NCI-H187 (cell line): ENCODE data around the gene VANGL2.

Experiments
- DNase-seq, 2 experiments: peaks; one replicate each; lab custom pipeline; 2025; lab: John Stamatoyannopoulos, UW

The VANGL2 gene

DNA sequence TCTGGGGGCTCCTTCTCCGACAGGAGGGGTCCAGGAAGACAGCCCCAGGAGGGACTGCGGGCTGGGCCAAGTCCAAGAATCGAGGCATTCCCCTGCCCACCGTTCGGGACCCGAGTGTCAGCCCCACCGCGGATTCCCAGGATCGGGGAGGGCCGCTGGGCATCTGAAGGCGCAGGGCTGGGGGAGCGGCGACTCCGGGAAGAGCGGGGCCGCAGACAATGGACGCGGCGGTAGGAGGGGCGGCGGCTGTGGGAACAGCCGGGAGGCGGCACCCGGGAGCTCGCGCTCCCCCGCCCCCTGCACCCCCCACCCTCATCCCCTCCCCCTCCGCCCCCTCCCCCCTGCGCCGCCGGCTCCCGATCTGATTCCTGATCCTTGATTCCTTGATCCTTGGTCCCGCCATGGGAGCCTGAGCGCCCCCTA, at the start of gene VANGL2:
VANGL2 (plus strand) TSS at position 342 of the 423 bp plus-strand sequence. CDS start 15,274 bp downstream, outside the sequence.
- DNase-seq: peak; percentile 74 to 89

DNA sequence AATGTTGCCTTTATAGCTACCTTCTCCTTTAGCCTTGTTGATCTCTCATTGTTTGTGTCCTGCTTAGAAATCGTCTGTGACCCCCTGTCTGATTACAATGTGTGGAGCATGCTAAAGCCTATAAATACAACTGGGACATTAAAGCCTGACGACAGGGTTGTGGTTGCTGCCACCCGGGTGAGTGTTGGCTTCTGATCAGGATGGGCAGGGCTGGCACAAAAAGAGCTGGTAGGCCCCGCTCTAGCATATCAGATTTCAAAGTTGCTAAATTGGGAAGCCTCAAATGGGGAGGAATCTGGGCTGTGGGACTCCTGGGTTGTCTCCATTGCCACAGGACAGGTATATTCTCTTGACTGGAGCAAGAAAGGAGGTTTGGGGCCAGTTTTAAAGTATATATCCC, 48.7 kb upstream of the VANGL2 start:
- DNase-seq: no peak

DNA sequence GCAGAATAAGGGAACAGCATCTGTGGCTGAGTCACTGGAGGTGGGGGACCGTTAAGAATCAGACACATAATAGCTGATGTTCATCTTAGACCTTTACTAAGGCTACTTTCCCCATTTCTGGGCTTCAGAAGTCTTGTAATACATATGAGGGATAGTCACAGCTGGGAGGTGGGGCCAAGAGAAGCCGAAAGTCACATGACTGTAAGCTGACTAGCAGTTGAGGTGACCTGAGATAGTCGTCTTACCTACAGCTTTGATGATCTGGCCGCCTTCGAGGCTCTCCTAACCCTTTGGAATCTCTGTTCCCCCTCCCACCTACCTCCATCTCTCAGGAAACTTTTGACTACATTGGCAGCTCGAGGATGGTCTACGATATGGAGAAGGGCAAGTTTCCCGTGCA, 47.8 kb upstream of the VANGL2 start:
- no peak for DNase-seq

DNA sequence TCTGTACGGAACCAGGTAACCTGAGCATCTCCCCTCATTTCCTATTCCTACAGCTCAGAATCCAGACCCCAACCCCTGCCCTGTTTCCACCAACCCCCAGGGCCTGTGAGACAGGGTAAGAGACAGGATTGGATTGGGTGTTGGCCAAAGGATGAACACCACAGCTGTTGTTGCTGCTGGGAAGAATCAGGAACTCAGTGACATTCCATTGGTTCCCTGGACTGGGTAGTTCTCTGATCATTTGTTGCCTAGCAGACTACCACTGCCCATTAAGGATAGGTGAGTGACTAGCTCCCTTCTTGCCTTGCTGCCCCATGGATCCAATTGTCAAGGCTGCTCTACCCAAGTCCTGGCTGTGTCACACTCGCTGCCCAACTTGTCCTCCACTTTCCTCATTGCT, 47.1 kb upstream of the VANGL2 start:
- DNase-seq: no peak

DNA sequence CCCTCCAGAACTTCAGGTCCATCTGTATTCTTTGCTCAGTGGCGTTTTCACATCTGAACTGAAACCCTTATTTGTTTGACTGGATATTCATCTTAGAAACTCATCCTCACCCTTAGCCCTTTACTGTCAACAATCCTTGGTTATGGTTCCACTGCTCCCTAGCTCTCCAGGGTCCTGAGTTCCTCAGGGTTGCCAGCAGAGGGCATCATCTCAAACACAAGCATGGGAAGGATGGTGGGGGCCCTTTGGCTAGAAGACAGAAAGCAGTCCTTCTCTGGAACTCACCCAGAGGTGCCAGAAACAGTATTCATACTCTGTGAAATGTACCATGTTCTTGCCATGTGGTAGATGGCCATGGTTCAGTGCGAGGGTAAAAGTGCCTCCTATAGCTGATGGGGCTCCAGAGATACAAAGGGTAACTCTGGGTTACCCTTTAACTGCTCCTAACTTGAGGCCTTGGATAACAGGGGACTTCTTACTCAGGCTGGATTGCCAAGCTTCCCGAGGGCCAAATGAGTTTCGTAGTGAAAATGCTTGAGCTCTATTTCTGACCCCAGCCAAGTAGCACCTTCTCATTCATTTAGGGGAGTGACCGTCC, 45.9 kb upstream of the VANGL2 start:
- DNase-seq: no peak

DNA sequence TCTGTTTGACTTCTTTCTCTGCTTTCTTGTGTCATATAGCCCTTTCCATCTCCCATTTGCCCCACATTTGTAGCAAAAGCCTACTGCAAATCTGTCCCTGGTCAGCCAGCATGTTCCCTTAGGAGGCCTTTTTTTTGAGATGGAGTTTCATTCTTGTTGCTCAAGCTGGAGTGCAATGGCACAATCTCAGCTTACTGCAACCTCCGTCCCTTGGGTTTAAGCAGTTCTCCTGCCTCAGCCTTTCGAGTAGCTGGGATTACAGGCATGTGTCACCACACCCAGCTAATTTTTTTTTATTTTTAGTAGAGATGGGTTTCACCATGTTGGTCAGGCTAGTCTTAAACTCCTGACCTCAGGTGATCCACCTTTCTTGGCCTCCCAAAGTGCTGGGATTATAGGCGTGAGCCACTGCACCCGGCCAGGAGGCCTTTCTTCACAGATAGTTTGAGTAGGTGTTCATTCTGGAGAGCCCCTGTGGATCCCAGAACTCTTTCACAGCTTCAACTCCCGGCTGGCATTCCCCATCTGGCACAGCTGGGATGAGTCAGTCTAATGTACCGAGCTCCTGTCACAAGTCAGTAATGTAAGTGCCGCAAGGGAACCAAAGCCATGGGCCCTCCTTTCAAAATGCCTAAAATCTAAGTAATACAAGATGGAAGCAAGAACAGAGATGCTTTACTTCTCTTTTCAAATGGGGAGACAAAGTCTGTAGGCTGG, 42.9 kb upstream of the VANGL2 start:
- DNase-seq: no peak

DNA sequence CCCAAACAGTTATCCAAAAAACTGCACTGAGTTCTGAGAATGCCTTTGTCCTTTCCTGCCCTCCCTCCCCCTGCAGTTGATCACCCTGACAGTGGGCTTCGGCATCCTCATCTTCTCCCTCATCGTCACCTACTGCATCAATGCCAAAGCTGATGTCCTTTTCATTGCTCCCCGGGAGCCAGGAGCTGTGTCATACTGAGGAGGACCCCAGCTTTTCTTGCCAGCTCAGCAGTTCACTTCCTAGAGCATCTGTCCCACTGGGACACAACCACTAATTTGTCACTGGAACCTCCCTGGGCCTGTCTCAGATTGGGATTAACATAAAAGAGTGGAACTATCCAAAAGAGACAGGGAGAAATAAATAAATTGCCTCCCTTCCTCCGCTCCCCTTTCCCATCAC, 42.3 kb upstream of the VANGL2 start:
- no peak for DNase-seq

DNA sequence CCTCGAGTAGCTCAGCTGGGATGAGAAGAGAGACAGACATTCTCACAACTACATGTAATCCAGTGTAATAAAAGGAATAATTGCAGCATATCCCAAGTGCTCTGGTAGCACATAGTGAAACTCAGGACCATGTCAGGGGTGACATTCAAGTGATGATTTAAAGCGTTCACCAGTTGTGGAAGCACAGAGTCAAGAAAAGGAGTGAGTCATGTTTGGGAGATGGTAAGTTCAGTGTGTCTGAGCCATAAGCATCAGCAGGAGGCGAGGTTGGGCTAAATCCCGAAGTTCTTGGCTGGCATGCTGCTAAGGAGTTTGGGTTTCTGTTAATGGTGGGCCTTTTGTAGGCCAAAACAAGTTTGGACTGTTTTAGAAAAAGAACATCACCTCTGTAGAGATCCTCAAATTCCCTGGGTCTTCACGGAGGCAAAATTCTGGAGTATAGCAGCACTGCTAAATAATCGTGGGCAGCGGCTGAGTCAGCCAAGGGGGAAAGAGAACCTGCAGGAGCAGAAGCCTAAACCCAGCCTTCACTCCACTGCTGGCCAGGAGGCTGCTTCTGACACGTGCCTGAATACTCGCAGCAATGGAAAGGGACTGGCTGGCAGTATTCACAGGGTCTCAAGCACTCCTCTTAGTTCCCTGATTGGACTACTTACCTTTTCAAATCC, 40.7 kb upstream of the VANGL2 start:
- DNase-seq: no peak

DNA sequence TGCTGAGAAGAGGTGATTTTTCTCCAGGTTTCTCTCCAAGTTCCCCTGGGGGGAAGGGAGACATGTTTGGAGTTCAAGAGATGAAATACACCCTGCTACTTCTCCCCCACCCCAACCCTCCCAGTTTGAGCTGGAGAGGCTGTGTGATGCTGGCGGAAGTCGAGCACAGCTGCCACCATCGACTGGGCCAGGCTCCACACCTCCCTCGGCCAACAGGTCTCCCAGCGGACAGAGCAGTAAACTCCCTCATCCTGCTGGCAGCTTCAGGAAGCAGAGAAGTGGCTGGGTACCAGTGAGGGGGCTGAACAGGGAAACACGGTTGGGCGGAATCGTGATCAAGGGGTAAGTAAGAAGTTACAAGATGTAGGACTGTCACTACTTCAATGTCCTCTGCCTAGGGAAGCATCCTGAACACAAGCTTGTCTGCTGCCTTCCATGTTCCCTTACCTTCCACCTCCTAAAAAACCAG, 40.1 kb upstream of the VANGL2 start:
- DNase-seq: no peak

DNA sequence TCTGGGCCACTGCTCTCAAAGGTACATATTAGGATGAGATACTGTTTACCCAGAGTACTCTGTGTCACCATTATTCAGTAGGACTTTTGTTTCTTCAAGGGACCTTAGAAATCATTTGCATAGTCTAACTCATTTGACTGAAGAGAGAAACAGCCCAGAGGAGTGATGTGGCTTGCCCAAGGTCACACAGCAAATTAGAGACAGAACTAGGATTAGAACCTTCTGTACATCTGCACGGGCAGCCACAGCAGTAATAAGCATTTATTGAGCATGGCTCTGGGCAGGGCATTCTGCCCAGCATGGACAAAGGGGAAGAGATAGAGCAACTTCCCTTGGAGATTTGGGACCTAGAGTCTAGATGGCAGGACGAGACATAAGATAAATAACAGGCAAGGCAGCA, 39.2 kb upstream of the VANGL2 start:
- DNase-seq: no peak

DNA sequence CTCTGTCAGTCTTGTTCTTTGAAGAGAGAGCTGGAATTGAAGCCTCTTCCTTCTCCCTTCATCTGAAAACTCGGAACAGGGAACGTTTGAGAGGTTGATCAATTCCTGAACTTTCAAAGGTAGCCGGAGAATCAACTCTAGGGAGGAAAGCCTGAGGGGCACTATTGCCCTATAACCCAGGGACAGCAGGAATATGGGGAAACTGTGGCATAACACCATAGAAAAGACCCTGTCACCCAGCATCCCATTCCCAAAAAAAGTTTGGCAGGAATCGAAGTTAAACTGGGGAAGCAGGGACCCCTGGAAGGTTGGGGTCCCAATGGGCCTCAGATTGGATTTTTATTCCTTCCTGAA, 38.6 kb upstream of the VANGL2 start:
- no peak for DNase-seq

DNA sequence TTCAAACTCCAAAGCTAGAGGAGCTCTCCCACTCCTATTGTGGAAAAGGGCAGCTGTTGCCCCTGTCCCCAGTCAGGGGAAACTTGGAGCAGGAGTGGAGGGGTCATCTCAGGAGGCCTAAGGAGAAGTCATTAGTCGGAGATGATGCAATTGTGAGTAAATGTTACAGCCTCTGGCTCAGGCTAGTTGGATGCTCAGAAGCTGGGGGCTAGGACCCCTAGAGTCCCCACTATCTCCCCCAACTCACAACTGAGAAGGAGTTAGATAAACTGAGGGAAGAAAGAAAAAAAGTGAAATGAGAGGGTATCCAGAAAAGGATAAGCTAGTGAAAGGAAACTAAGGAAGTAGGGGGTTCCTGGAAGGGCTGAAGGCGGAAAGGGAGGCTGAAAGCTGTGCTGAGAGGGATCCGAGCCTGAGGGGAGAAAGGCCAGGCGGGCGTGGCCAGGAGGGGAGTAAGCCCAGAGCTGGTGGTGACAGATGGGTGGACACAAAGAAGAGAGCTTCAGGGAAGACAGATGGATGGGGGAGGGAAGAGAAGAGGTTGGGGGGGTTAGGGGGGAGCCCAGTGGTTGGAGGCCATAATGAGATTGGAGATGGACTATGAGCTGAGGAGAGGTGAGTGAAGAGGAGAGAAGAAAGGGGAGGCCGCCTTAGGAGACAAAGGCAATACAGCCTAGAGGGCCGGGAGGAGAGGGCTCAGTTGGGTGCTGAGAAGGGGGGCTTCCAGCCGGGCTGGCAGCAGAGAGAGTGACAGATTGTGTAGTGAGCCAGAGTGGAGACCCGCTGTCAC, 38.0 kb upstream of the VANGL2 start:
- no peak for DNase-seq

DNA sequence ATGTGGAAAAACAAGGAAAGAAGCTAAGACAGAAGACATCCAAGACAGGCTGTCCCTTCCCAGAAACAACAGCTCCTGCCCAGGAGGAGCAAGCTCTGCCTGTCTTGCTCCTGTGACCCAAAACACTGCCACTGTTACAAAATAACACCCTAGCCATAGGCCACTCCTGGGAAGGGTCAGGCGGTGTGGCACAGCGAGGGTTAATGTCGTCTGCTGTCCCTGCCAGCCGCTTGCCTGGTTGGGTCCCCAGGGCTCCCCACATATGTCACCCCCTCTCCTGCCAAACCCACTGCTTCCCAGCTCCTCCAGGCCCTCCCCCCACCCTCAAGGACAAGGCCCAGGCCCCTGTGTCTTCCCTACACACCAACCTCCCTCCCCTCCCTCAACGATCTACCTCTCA, 37.4 kb upstream of the VANGL2 start:
- no peak for DNase-seq

DNA sequence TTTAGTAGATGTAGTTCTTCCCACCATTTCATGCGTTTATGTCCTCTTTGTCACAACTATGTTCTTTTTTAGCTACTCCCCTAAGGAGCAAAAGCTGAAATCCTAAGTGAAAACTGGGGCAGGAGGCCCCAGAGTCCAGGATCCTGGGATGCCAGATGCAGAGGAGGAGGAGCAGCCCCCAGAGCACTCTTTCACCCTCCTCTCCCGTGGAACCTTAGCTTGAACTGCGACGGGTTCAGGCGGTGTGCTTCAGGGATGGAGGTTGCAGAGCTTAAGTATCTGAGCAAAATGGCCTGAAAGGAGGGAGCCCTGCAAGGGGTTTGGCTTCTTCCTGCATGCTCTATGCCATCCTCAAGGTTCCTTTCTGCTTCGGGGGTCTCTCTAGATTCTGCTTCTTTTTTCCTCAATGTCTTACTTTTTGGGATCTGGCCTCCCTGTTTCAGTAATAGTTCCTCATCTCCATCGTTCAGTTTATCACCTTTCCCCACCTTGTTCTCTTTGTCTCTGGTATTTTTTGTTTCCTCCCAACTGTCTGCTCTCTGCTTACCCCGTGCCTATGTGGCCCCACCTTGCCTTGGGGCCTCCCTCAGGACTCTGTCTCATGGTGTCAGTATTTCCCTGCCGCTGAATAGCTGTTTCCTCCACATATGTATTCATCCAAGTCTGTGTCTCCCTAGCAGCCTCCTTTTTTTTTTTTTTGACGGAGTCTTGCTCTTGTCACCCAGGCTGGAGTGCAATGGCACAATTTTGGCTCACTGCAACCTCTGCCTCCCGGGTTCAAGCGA, 36.2 kb upstream of the VANGL2 start:
- DNase-seq: no peak

DNA sequence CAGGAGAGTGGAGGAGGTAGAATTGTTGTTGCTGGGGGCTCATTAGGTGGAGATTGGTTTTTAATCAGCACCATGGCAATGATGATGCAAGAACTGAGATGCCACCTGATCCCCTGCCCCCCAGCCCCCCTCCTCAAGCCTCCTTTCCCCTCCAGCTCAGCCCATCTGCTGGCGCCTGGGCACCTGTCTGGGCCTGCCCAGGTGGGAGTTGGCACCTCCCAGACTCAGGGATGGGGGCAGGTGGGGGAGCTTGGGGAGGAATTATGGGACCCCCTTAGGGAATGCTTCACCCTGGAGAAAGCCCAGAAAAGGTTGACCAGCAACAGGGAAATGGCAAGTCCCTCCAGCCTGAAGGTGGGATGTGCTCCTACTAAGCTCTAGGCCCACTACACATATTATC, 35.0 kb upstream of the VANGL2 start:
- DNase-seq: no peak

DNA sequence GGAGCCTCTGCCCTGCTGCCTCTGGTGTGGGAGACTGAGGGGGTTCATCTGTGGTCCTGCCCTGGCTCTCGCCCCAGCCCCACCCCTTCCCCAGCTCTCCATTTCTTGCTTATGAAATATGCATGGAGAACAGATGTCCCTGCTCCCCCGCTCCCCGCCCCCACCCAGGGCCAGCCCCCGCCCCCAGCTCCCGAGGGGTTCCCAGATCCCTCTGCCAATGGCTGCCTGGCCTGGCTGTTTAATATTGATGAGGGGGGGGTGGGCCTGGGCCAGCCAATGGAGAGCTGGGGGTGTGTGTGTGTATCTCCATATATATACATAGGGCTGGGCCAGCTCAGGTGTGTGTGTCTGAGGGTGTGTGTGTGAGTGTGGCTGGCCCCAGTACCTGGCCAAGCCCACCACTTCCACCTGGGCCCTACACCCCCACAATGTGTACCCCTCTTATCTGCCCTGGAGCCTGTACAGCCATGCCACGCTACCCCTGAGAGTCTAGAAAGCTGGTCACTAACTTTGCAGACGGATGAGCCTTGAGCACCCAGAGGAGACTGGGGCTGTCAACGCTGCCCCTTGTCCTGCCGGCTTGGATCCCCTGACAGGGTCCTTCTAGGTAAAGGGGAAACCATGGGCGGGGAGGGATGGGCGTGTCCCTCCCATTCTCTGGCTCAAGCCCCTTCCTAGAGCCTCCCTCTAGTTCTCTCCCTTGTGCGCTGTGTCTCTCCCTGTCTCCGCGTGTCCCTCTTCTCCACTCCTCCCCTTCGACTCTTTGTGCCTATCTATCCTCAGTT, 33.4 kb upstream of the VANGL2 start, which contains the start of gene NHLH1:
NHLH1 (plus strand) TSS at position 341 of the 785 bp plus-strand sequence. CDS start 3,661 bp downstream, outside the sequence.
- no peak for DNase-seq

DNA sequence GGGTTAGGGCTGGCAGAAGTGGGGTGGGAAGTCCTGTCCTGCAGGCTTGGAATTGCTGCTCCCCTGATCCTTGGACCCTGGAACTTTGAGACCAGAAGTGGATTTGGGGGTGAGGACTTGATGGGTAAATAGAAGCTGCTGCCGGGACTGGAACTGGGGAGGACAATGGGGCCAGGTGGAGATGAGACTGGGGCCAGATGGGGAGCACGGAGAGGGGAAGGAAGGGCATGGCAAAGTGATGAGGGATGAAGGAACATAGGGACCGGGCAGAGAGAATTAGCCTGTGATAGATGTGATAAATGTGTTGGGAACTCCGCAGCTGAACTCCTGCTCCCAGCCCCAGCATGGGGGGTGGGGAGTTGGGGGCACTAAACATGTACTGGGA, 32.9 kb upstream of the VANGL2 start:
- DNase-seq: no peak

DNA sequence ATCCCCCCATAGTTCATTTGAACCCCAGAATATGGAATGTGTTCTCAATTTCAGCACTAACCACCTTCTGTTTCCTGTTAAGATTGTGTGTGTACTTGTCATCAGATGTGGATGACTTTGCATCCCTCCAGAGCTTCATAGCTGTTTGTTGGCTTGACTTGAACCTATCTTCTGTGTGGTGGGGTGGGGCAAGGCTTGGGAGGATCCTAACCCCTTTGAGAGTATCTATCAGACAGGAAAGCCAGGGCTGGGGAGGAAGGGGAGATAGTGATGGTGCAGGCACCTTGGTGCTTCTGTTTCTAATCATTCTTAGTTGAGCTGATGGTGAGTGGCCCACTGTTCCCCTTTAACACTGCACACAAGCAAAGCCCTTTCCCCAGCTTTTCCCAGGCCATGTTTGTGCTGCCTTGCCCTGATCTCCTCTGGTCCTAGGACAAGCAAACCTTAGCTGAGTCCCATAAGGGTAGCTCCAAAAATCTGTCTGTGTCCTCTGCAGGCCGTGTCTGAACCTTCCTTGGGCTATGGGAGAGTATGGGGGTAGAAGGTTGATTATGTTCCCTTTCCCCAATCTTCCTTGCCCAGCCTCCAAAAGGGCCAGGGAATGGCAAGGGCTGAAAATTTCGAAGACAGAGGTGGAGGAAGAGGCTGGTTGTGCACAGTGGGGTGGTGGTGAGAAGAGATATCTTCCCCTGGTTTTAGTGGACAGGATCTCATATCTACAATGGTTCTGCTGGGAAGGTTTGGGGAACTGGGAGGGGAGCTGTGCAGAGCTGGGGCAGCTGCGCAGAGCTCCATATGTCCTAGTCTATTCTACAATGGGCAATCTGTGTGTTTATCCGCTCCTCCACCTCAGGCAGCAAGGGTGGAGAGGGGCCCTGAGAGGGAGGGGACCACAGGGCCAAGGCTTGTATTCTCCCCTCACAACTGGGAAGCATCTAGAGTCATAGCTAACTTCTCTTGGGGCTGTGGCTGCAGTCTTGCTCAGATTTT, 32.1 kb upstream of the VANGL2 start:
- DNase-seq: no peak

DNA sequence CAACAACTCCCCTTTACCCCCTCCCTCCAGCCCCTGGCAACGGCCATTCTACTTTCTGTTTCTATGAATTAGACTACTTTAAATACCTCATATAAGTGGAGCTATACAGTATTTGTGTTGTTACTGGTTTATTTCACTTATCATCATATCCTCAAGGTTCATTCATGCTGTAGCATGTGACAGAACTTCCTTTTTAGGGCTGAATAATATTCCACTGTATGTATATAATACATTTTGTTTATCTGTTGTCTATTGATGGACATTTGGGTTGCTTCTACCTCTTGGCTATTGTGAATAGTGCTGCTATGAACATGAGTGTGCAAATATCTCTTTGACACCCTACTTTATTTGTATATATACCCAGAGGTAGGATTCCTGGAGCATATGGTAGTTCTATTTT, 31.3 kb upstream of the VANGL2 start:
- DNase-seq: no peak
